Measurements from ENCODE around the gene FAM50A. TPM values are rescaled to one million over a fixed set of nuclear protein-coding genes. Genes with fewer than 3 reads are reported as not detected.

Gene FAM50A
- total RNA-seq, 1 experiment from 2014 or later = 82.1 TPM

- ChIA-PET POLR2A (ENCODE audit: unreplicated experiment) (interaction anchor here (0.5 to 0.9 kb wide), 4 partner anchors 10 to 353 kb away, joined by 3 to 9 read pairs (median 5); partner anchors contain the start of gene DKC1), CTCF (interaction anchor here (0.6 to 1.2 kb wide), 2 partner anchors 11 to 183 kb away, joined by 5 to 6 read pairs; partner anchors contain the start of gene RPL10)
- no peaks in the 10 kb centered on the region for H3K27me3 ChIP-seq (ENCODE audit: insufficient read depth, low read depth)
- H3K79me2 ChIP-seq (ENCODE audit: low read depth) = 0 out of 2 replicates have a peak, but pooled peaks cover 4% of the 10 kb centered on the region
- H3F3A ChIP-seq (ENCODE audit: insufficient read depth, low read depth) = peaks cover 8% of the 10 kb centered on the region; the same call in 1 of the 2 replicates
- intact Hi-C loops (cut with micrococcal nuclease; ENCODE audit: unreplicated experiment) = loop anchor here (1.0 to 2.0 kb wide), 3 partner anchors 38 to 81 kb away; partner anchors contain the start of genes PLXNA3 and SLC10A3
- H3K4me2 ChIP-seq = peak within 1 kb of the TSS; percentile 94
- no peak for TF ChIP-seq EZH2 (IDR thresholded peaks at IDR 0.05; ENCODE audit: low read depth)
- TF ChIP-seq, protein P1, sequence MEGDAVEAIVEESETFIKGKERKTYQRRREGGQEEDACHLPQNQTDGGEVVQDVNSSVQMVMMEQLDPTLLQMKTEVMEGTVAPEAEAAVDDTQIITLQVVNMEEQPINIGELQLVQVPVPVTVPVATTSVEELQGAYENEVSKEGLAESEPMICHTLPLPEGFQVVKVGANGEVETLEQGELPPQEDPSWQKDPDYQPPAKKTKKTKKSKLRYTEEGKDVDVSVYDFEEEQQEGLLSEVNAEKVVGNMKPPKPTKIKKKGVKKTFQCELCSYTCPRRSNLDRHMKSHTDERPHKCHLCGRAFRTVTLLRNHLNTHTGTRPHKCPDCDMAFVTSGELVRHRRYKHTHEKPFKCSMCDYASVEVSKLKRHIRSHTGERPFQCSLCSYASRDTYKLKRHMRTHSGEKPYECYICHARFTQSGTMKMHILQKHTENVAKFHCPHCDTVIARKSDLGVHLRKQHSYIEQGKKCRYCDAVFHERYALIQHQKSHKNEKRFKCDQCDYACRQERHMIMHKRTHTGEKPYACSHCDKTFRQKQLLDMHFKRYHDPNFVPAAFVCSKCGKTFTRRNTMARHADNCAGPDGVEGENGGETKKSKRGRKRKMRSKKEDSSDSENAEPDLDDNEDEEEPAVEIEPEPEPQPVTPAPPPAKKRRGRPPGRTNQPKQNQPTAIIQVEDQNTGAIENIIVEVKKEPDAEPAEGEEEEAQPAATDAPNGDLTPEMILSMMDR (conservative IDR thresholded peaks at IDR 0.05) = no peak
- H4K20me1 ChIP-seq (ENCODE audit: insufficient read depth) = no peaks in the 10 kb centered on the region
- peak within 1 kb of the TSS; percentile 83 for H3K27ac ChIP-seq
- H3K4me3 ChIP-seq = peak within 1 kb of the TSS; percentile 59
- H2AFZ ChIP-seq = peak within 1 kb of the TSS; percentile 62; the same call in 1 of the 2 replicates
- no peaks in the 10 kb centered on the region for H3K9me2 ChIP-seq (ENCODE audit: insufficient read depth)
- H3K4me1 ChIP-seq (replicated peaks; ENCODE audit: insufficient read depth) = peaks cover 19% of the 10 kb centered on the region
- DNase-seq = peak; percentile 84 to 98
- TSS peak; percentile 27 for BruUV-seq (replicated peaks)
- no peaks in the 10 kb centered on the region for H3K9me3 ChIP-seq (ENCODE audit: insufficient read depth, low read depth)
- H3K36me3 ChIP-seq (ENCODE audit: low read depth) = no peaks in the 10 kb centered on the region
These were observed 34.6 kb upstream of the FAM50A start, which contains the start of gene DNASE1L1 for GRCh38 chrX:154409222-154409871. Gene DNASE1L1 (minus strand): TSS chrX:154409254. CDS start chrX:154405568, 3,686 bp downstream.

- peak in 1 of 2 experiments; percentile 58 for DNase-seq
- Histone ChIP-seq H3K36me3 (ENCODE audit: low read depth) (no peaks in the 10 kb centered on the region), H2AFZ (peak overlapping the region; percentile 87), H3K4me3 (peak overlapping the region; percentile 77), H4K20me1 (ENCODE audit: insufficient read depth) (no peaks in the 10 kb centered on the region), H3K9me2 (ENCODE audit: insufficient read depth) (no peaks in the 10 kb centered on the region), H3K9me3 (ENCODE audit: insufficient read depth, low read depth) (no peaks in the 10 kb centered on the region), H3K4me1 (replicated peaks; ENCODE audit: insufficient read depth) (peaks cover 19% of the 10 kb centered on the region), H3K79me2 (ENCODE audit: low read depth) (0 out of 2 replicates have a peak, but pooled peaks cover 4% of the 10 kb centered on the region), H3K27ac (peak overlapping the region; percentile 32; the same call in 1 of the 2 replicates), H3F3A (ENCODE audit: insufficient read depth, low read depth) (peaks cover 8% of the 10 kb centered on the region; the same call in 1 of the 2 replicates), H3K4me2 (peak overlapping the region; percentile 79), H3K27me3 (ENCODE audit: insufficient read depth, low read depth) (no peaks in the 10 kb centered on the region)
- POLR2A ChIA-PET (ENCODE audit: unreplicated experiment) = interaction anchor here (0.6 to 1.0 kb wide), 6 partner anchors 12 to 63 kb away, joined by 3 to 14 read pairs (median 4); no protein-coding TSS in a partner anchor
- no TSS peak for BruUV-seq (replicated peaks)
- TF ChIP-seq, protein P1 (conservative IDR thresholded peaks at IDR 0.05) = no peak
- no peak for TF ChIP-seq EZH2 (IDR thresholded peaks at IDR 0.05; ENCODE audit: low read depth)
- intact Hi-C loops (cut with micrococcal nuclease; ENCODE audit: unreplicated experiment) = no loop called here
- CTCF ChIA-PET = no interaction called here
These were observed 32.0 kb upstream of the FAM50A start for GRCh38 chrX:154411981-154412340.

GRCh38 chrX:154412468-154412867, 31.5 kb upstream of the FAM50A start:
- Histone ChIP-seq H3F3A (ENCODE audit: insufficient read depth, low read depth) (peaks cover 8% of the 10 kb centered on the region; the same call in 1 of the 2 replicates), H3K27me3 (ENCODE audit: insufficient read depth, low read depth) (no peaks in the 10 kb centered on the region), H3K27ac (0 out of 2 replicates have a peak overlapping the region, but pooled peaks have one; percentile 29), H3K36me3 (ENCODE audit: low read depth) (no peaks in the 10 kb centered on the region), H3K4me3 (peak overlapping the region; percentile 77), H4K20me1 (ENCODE audit: insufficient read depth) (no peaks in the 10 kb centered on the region), H3K79me2 (ENCODE audit: low read depth) (0 out of 2 replicates have a peak, but pooled peaks cover 4% of the 10 kb centered on the region), H3K9me3 (ENCODE audit: insufficient read depth, low read depth) (no peaks in the 10 kb centered on the region), H3K4me2 (peak overlapping the region; percentile 79), H2AFZ (peak overlapping the region; percentile 87), H3K9me2 (ENCODE audit: insufficient read depth) (no peaks in the 10 kb centered on the region), H3K4me1 (replicated peaks; ENCODE audit: insufficient read depth) (peaks cover 19% of the 10 kb centered on the region)
- no peak for DNase-seq
- CTCF ChIA-PET = no interaction called here
- BruUV-seq (replicated peaks) = TSS peak; percentile 29
- intact Hi-C loops (cut with micrococcal nuclease; ENCODE audit: unreplicated experiment) = no loop called here
- POLR2A ChIA-PET (ENCODE audit: unreplicated experiment) = interaction anchor here (0.7 to 1.0 kb wide), 4 partner anchors 43 to 63 kb away, joined by 3 to 14 read pairs (median 4); no protein-coding TSS in a partner anchor
- TF ChIP-seq, protein P1 (conservative IDR thresholded peaks at IDR 0.05) = no peak
- no peak for TF ChIP-seq EZH2 (IDR thresholded peaks at IDR 0.05; ENCODE audit: low read depth)
